ENCODE measurements around the gene ELOVL3. TPM values are rescaled to one million over a fixed set of nuclear protein-coding genes. Genes with fewer than 3 reads are reported as not detected.

ELOVL3 gene
- total RNA-seq, 1 donor from 2014 or later = 0.06 TPM

GRCh38 chr10:102279104-102279503, 53.0 kb downstream of the ELOVL3 start:
- no peak for DNase-seq (ENCODE audit: low read depth)
- no peak for TF ChIP-seq CTCF (conservative IDR thresholded peaks at IDR 0.05; ENCODE audit: low read depth, low read length)
- no peak overlapping the region for H3K4me3 ChIP-seq (ENCODE audit: low read depth, low read length)

Other genes starting within 250 kb of the ELOVL3 start
- gene ARMH3, start 170.1 kb upstream of the ELOVL3 start, total RNA-seq = 6.6 and 9.5 TPM in 2 replicates
- 47.6 and 52.6 TPM in 2 replicates for gene HPS6, start 160.9 kb upstream of the ELOVL3 start, total RNA-seq
- 24.5 and 29.5 TPM in 2 replicates for gene LDB1, start 105.9 kb upstream of the ELOVL3 start, total RNA-seq
- 21.4 and 35.5 TPM in 2 replicates for gene PPRC1, start 93.3 kb upstream of the ELOVL3 start, total RNA-seq
- 100 and 130 TPM in 2 replicates for gene NOLC1, start 73.9 kb upstream of the ELOVL3 start, total RNA-seq
- gene PITX3, start 15.2 kb downstream of the ELOVL3 start, total RNA-seq = 0.65 and 2.7 TPM in 2 replicates
- gene GBF1, start 19.2 kb downstream of the ELOVL3 start, total RNA-seq = 30.7 and 36.3 TPM in 2 replicates
- 73.9 and 84.9 TPM in 2 replicates for gene NFKB2, start 169.4 kb downstream of the ELOVL3 start, total RNA-seq
- gene PSD, start 192.5 kb downstream of the ELOVL3 start, total RNA-seq = 0.43 and 0.52 TPM in 2 replicates
- 23.8 and 34.6 TPM in 2 replicates for gene FBXL15, start 194.5 kb downstream of the ELOVL3 start, total RNA-seq
- gene CUEDC2, start 206.3 kb downstream of the ELOVL3 start, total RNA-seq = 77.8 and 98.5 TPM in 2 replicates
- 2.2 and 10.3 TPM in 2 replicates for gene C10orf95, start 225.2 kb downstream of the ELOVL3 start, total RNA-seq